K562 (cell line): ENCODE measurements around the gene MT2A. TPM values are rescaled to one million over a fixed set of nuclear protein-coding genes. Genes with fewer than 3 reads are reported as not detected.

ENCODE experiments used
- BRF1 ChIP-seq: IDR thresholded peaks from 3 replicates; pipeline ENCODE4 v1.6.1; 2011; ENCODE audit warnings: borderline replicate concordance, mild to moderate bottlenecking; ENCODE audit not compliant: insufficient read length; ENCODE audit errors: extremely low read depth
- CLOCK ChIP-seq: fragments of 250-450 bp; sonication (Bioruptor Pico); IDR thresholded peaks from 2 replicates; pipeline ENCODE4 v1.4.0; 2020; ENCODE audit warnings: mild to moderate bottlenecking, moderate library complexity, borderline replicate concordance
- CXXC5 ChIP-seq: fragments of 250-450 bp; sonication (Bioruptor Pico); IDR thresholded peaks from 2 replicates; pipeline ENCODE4 v1.8.0; 2022; ENCODE audit warnings: inconsistent platforms, mild to moderate bottlenecking, moderate library complexity
- E2F1 ChIP-seq: sonication (generic); formaldehyde crosslinking; IDR thresholded peaks from 2 replicates; pipeline ENCODE4 v1.8.1; 2023; ENCODE audit warnings: mild to moderate bottlenecking, missing genetic modification reagents, moderate library complexity
- GMEB1 ChIP-seq: fragments of 250-450 bp; sonication (Bioruptor Pico); IDR thresholded peaks from 2 replicates; pipeline ENCODE4 v1.4.0; 2020; ENCODE audit warnings: mild to moderate bottlenecking
- HMGN3 ChIP-seq: IDR thresholded peaks from 2 replicates; pipeline ENCODE4 v1.6.1; 2011; ENCODE audit warnings: borderline replicate concordance, low read depth, mild to moderate bottlenecking, mixed read lengths, low read length; ENCODE audit not compliant: insufficient read length; ENCODE audit errors: extremely low read depth
- L3MBTL2 ChIP-seq: fragments of 450-650 bp; IDR thresholded peaks from 2 replicates; pipeline ENCODE4 v1.6.1; 2016; ENCODE audit warnings: mild to moderate bottlenecking, moderate library complexity
- RAD21 ChIP-seq, 2 experiments: fragments of 250-450 bp in 1 of 2; fragments of 450-650 bp in 1 of 2; sonication (Bioruptor Pico) in 1 of 2; formaldehyde crosslinking in 1 of 2; IDR thresholded peaks in 1 of 2; conservative IDR thresholded peaks in 1 of 2; 2 replicates each; pipeline versions ENCODE4 v1.4.0 to v1.8.0; 2020 to 2022; ENCODE audit warnings: mild to moderate bottlenecking in 2 of 2, moderate library complexity in 1 of 2
- SREBF2 ChIP-seq: sonication (generic); formaldehyde crosslinking; IDR thresholded peaks from 2 replicates; pipeline ENCODE4 v1.4.0; 2020; ENCODE audit warnings: mild to moderate bottlenecking, missing genetic modification reagents
- polyA plus RNA-seq, 8 experiments: library from polyadenylated mRNA; depleted of rRNA in 4 of 8; stranded (reverse) in 5 of 8; unstranded in 3 of 8; fragments of >200 nt; fragmentation: Nextera tagmentation in 2 of 8; fragmentation: Illumina TruSeq in 1 of 8; extraction: Ambion mirVana in 2 of 8; extraction: Trizol in 1 of 8; gene quantifications; 2 replicates each; pipeline versions ENCODE4 v1.2.1 to v1.2.3, GENCODE V29; 2011 to 2014; ENCODE audit warnings: inconsistent platforms in 1 of 8, missing spikeins in 1 of 8
- total RNA-seq, 7 experiments: library from RNA; depleted of rRNA in 6 of 7; stranded (reverse); fragments of >200 nt in 6 of 7; fragmentation: Illumina TruSeq in 2 of 7; extraction: Trizol in 2 of 7; gene quantifications; 2 replicates each; pipeline versions ENCODE4 v1.2.1 to v1.2.3, GENCODE V29; 2011 to 2021; ENCODE audit warnings: low replicate concordance in 1 of 7

The MT2A gene
- total and polyA plus RNA-seq, 9 of the 15 experiments (the other 6 are each of a cell fraction or from before 2014, with no cell fraction given), result 2.0 to 16.9 (median 8.5) TPM

GRCh38 chr16:56643080-56643778 is 34.8 kb downstream of the MT2A start (continued):
- TF ChIP-seq CLOCK (CRISPR knock-in tag) (no peak), CXXC5 (CRISPR knock-in tag) (peak; percentile 32), L3MBTL2 (peak; percentile 94), RAD21 (CRISPR knock-in tag; conservative IDR thresholded peaks at IDR 0.05 in 1 of 2, IDR thresholded peaks at IDR 0.05 in 1 of 2) (peak; percentile 36 to 47; a peak in 3 of 4 replicates), BRF1 (no peak), E2F1 (CRISPR knock-in tag) (no peak), SREBF2 (CRISPR knock-in tag) (no peak), GMEB1 (CRISPR knock-in tag) (peak; percentile 16; the same call in 1 of the 2 replicates), HMGN3 (peak; percentile 40)
